GM06990 (cell line): ENCODE results near the gene ADA.

Source experiments
- DNase-seq: peaks from one replicate; pipeline ENCODE4 v3.0.0-alpha.2; 2011; ENCODE audit not compliant: insufficient read length; ENCODE audit errors: extremely low read depth
- H3K27me3 ChIP-seq: replicated peaks from 2 replicates; pipeline ENCODE4 v1.6.0; 2011; ENCODE audit warnings: low read length; ENCODE audit not compliant: control insufficient read depth, insufficient read depth
- H3K36me3 ChIP-seq: 2 replicates; pipeline ENCODE4 v1.5.1; 2011; ENCODE audit warnings: low read length; ENCODE audit not compliant: control insufficient read depth, insufficient read depth
- H3K4me3 ChIP-seq: replicated peaks from 2 replicates; pipeline ENCODE4 v1.5.1; 2011; ENCODE audit warnings: low read depth, mild to moderate bottlenecking, control low read depth, low read length
- TF ChIP-seq, protein P1 (sequence below): IDR thresholded peaks from 2 replicates; pipeline ENCODE4 v1.5.1; 2011; ENCODE audit warnings: low read length, control low read depth, mild to moderate bottlenecking, inconsistent platforms; ENCODE audit not compliant: insufficient read depth, poor library complexity, severe bottlenecking

ADA gene

DNA sequence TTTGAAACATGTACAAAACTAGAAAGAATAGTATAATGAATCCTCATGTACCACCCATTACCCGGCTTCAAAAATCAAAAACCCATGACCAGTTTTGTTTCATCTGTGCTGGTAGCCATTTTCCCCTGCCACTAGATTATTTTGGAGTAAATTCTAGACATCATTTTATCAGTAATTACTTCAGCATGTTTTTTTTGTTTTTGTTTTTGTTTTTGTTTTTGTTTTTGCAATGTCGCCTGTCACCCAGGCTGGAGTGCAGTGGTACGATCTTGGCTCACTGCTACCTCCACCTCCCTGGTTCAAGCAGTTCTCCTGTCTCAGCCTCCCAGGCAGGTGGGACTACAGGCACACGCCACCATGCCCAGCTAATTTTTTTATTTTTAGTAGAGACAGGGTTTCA is 77.1 kb downstream of the ADA start:
- TF ChIP-seq, protein P1, sequence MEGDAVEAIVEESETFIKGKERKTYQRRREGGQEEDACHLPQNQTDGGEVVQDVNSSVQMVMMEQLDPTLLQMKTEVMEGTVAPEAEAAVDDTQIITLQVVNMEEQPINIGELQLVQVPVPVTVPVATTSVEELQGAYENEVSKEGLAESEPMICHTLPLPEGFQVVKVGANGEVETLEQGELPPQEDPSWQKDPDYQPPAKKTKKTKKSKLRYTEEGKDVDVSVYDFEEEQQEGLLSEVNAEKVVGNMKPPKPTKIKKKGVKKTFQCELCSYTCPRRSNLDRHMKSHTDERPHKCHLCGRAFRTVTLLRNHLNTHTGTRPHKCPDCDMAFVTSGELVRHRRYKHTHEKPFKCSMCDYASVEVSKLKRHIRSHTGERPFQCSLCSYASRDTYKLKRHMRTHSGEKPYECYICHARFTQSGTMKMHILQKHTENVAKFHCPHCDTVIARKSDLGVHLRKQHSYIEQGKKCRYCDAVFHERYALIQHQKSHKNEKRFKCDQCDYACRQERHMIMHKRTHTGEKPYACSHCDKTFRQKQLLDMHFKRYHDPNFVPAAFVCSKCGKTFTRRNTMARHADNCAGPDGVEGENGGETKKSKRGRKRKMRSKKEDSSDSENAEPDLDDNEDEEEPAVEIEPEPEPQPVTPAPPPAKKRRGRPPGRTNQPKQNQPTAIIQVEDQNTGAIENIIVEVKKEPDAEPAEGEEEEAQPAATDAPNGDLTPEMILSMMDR: no peak
- no peaks in the 10 kb centered on the region for H3K36me3 ChIP-seq
- H3K4me3 ChIP-seq: no peak overlapping the region
- H3K27me3 ChIP-seq: no peaks in the 10 kb centered on the region
- no peak for DNase-seq

DNA sequence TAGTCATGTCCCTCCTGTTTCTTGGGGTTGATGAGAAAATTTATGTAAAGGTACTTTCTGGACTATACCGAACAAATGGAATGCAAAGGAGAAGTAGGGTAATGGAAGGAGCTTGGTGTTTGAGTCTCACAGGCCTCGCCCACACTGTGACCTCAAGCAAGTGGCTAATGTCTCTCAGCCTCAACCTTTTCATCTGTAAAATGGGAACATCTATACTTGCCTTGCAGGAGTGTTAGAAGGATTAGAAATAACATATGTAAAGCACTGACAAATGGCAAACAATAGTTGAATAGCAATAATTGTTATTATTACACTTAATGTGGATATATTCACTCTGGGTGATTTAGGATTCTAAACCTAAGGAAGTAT is 78.0 kb downstream of the ADA start:
- Histone ChIP-seq H3K4me3 (no peak overlapping the region), H3K36me3 (no peaks in the 10 kb centered on the region), H3K27me3 (no peaks in the 10 kb centered on the region)
- TF ChIP-seq, protein P1: no peak
- no peak for DNase-seq

DNA sequence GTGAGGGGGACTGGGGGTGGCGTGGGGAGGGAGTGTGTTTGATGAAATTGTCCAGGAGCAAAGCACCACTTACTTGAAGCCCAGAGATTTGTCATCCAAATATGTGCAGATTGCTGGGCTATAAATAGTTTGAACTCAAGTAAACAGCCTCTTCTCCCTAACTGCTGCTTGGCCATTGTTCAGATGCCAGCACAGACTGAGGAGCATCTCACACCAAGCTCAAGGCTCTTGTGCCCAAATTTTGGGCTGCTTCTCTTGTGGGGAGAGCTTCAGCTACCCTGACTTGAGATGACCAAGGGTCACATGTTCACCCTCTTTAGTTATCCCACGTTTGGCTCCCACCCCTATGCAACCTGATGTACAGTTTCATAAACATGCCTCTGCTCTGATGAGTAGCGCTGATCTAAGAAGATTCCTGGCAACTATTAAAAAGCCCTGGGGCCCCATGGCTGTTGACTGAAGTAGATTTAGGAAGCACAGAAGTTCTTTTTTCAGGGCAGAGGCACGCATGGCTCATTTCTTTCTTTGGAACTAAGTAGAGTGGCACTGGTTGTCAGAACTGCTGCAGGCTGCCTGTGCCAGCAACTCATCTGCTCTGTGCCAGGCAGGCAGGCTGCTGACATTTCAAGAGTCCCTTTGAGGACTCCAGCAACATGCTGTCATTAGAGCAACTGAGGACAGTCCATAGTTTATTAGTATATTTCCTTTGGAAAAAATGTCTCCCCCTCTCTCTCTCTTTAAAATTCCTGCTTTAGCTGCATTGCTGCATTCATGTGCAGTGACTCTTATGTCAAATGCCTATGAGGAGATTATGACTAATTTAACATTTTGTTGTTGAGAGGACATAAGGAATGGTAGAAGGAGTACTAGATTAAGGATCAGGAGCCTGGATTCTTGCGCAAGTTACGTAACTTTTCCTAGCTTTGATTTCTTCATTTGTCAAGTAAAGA is 78.7 kb downstream of the ADA start:
- no peaks in the 10 kb centered on the region for H3K36me3 ChIP-seq
- TF ChIP-seq, protein P1: no peak
- H3K27me3 ChIP-seq: no peaks in the 10 kb centered on the region
- no peak for DNase-seq
- no peak overlapping the region for H3K4me3 ChIP-seq

DNA sequence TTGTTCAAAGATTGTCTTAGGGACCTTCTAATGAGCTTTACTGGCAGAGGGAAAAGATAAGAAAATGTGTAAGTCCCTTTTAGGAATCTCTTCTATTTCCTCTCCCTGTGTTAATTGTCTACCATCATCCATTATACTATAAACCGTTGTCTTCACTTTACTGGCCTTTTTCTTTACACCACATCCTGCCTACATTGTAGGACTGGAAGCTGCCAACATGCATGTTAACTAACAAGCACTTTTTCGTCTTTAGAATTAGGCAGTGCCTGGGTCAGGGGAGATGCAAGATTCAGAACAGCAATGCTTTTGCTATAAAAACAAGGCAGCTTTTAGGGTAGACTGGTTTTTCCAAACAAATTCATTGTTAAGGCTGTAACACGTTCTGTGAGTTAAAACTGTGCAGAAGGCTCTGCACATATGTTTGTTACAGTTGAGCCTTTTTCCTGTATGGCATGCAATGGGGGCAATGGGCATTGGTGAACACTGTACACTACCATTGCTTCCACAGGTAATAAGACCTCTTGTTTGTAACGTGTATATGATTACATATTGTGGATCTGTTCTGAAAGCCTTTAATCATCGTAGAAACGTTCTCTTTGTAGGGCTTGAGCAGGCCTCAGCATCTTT is 80.0 kb downstream of the ADA start:
- no peak for DNase-seq
- no peaks in the 10 kb centered on the region for H3K27me3 ChIP-seq
- H3K36me3 ChIP-seq: no peaks in the 10 kb centered on the region
- TF ChIP-seq, protein P1: no peak
- H3K4me3 ChIP-seq: no peak overlapping the region

DNA sequence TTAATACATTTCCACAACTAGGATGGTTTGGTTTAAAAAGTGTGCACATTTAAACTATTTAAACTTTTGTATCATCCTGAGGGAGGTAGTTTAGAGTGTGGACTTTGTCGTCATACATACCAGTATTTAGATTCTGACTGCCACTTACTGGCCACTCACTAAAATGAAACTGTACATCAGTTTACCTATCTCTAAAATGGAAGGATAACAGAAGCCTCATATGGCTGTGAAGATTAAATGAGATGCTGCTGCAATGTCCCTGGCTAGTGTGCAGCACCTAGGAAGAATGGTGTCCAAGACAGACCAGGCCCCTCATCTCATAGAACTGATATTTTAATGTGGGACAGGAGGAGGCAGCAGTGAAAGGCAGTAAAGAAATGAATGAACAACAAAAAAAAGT is 81.1 kb downstream of the ADA start:
- Histone ChIP-seq H3K36me3 (no peaks in the 10 kb centered on the region), H3K27me3 (no peaks in the 10 kb centered on the region), H3K4me3 (no peak overlapping the region)
- DNase-seq: no peak
- TF ChIP-seq, protein P1: no peak
